NCI-H2227 treated with DMSO at 0.1 percent for 48 hours (cell line): ENCODE measurements around the gene NDRG3.
A peak's percentile ranks its signal among the peaks of the same experiment; 100 is the strongest.
"Not testable (repeated sequence)": the region's sequence is repeated elsewhere in the genome, so short reads cannot be mapped to it uniquely, and the experiment has no call there.

Source experiments
- DNase-seq: peaks from one replicate; lab custom pipeline; 2025; lab: John Stamatoyannopoulos, UW

The NDRG3 gene

GRCh38 chr20:36760647-36761046 is 14.8 kb upstream of the NDRG3 start:
- no peak for DNase-seq

DNA sequence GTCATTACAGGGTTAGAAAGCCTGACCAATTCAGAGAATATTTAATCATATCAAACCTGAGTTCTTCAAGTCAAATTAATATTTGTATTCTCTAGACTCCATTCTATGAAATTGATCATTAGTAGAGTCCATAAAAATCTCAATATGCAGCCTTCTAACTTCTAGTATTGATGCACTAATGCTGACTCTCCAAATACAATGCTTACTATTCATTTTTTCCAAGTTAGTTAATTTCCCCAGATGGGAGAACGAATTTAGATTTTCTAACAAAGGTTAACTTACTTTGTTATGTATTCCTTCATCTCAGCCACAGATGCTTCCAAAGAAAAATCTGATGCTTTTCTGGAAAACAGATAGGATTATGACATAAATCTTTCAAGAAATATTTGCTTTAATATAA is 12.4 kb upstream of the NDRG3 start:
- DNase-seq = no peak

DNA sequence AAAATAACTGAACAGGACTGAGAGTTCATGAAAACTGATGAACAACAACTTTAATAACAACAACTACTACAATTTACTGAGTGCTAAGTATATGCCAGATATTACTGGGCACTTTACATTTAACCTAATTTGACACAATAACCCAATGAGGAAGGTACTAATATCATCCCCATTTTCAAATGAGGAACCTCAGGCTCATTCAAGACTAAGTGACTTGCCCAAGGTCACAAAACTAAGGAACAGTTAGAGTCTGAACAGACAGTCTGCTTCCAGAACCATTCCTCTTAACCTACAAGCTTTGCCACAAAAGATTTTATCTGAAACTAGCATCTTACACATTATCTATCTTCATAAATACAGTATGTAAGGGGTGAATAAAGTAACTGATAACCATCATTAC is 10.6 kb upstream of the NDRG3 start:
- no peak for DNase-seq

- DNase-seq = peak; percentile 47
Observed at GRCh38 chr20:36754656-36755222, 8.8 kb upstream of the NDRG3 start.

DNA sequence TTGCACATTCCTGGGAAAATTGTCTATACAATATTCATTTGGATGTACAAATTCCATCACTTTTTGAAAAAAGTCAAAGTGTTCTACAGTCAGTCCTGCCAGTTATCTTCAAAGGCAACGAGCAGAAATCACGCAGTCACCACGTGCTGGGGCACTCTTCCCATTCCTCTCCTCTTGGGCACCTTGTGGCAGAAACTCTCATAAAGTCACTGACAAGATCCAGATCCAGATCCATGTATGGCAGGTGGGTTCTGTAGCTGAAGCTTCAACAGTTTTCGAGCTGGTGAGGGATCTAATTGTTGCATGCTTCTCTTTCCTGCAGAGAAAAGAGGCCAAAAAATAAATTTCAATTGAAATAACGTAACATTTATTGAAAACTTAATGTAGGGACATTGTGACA is 6.7 kb upstream of the NDRG3 start:
- no peak for DNase-seq

DNA sequence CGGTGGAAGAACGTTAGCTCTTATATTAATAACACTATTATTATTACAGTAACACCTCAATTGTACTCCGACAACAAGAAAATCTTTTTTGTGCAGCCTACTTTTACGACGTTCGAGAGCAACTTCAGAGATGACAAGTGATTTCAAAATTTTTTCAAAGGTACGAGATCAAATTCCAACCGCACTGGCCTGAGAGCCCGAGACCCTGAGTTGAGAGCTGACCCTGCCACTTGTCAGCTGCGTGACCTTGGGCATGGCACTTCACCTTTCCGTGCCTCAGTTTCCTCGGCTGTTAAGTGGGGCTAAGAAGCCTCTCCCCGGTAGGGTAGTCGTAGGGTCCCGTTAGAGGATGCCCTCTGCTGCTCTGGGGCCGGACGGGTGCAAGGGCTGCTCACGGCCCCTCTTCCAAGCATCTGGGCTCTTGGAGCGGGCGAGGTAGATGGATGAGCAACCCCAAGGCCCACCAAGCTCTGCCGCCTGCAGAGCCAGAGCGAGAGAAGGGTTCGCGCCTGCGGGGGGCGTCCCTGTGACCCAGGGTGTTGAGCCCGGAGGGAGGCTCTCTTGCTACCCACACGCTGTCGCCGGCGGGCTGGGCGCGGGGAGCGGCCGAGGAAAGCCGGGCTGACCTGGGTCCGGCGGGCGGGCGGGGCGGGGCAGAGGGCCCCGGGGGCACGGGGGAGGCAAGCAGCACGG is 510 bp downstream of the NDRG3 start:
- DNase-seq = no peak

GRCh38 chr20:36744764-36745191 is 1.1 kb downstream of the NDRG3 start:
- DNase-seq = no peak

- DNase-seq = no peak
Observed at GRCh38 chr20:36744243-36744642, 1.6 kb downstream of the NDRG3 start.

GRCh38 chr20:36742558-36742957 is 3.3 kb downstream of the NDRG3 start:
- DNase-seq = no peak

GRCh38 chr20:36741072-36741471 is 4.8 kb downstream of the NDRG3 start:
- no peak for DNase-seq

GRCh38 chr20:36737183-36737499 is 8.7 kb downstream of the NDRG3 start:
- no peak for DNase-seq

DNA sequence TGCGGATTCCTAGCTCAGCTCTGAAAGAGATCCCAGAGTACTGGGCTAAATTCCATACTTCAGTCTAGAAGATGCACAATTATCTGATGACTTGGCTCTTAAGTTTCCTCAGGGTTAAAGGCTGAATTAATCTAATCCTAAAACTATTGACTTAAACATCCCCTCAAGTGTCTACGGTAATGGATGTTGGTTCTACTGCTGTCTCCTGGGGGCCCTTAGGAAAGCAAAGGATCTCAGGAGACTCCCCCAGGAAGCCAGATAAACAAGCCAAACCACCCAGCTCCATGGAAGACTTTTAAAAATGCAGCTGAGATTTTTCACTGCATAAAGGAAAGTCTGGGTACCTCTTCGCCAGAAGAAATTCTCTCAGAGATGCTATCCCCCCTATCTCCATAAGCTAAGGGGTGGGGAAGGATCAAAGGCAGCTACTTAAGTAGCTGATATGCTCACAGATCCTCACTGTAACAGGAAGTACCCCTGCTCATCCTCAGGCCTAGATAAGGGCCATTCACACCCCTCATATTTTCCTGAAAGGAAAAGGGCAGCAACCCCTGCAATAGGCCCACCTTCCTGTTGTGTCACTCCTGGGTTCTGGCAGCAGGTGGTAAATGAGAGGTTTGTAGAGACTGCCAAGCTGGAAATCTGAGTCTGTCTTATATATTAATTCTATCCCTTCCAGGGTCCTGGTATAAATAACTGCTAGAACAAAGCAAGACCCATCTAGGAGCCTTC is 9.3 kb downstream of the NDRG3 start:
- DNase-seq = peak; percentile 27

DNA sequence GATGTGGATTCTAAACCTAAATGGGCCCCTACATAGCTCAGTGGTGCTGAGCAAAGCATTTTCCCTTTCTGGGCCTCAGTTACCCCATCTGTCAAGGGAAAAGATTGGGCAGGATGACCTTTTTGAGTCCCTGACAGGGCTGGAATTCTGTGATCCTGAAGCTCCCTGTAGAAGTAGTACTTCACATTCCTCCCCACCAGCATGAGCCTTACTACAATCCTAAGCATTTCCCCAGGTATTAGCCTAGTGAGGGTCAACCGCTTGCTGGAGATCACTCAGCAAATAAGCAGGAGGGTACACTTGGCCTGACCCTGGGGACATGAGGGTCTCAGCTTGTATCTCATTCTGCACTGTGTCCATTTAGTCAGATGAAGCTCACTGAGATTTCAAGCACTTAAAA is 13.4 kb downstream of the NDRG3 start:
- no peak for DNase-seq

DNA sequence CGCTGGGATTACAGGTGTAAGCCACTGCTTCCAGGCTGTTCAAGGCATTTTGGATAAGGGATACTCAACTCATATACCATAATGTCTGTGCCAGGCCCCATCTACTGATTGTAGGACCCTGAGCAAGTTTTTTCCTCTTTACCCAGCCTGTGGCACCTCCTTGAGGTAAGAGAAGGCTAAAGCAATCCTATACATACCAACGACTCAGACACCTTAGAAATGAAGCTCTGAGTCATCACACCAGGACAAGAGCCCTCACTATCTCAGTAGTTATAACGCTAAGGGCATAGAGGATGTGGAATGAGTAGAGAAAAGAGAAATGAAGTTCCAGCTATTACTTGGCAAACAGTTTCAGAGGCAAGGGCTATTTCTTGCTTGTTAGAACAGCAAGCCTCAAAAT is 16.9 kb downstream of the NDRG3 start:
- DNase-seq = no peak

DNA sequence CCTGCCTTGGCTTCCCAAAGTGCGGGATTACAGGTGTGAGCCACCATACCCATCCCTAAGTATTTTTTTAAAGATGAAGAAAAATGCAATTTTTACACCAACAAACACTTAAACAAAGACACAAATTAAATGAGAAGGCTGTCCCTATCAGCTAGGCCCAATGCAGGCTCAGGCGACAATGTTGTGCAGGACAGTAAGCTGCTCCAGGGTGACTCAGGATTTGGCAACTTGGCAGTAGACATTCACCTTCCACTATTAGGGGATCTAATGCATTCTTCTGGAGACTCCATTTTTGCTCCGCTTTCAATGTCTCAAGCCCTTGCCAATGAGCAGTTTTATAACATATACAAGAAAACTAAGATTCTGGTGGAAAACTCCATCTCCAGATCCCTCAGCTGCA is 19.7 kb downstream of the NDRG3 start:
- no peak for DNase-seq

- DNase-seq = no peak
Observed at GRCh38 chr20:36720510-36720909, 25.4 kb downstream of the NDRG3 start.

GRCh38 chr20:36717657-36718056 is 28.2 kb downstream of the NDRG3 start:
- no peak for DNase-seq

GRCh38 chr20:36717021-36717420 is 28.9 kb downstream of the NDRG3 start:
- no peak for DNase-seq

DNA sequence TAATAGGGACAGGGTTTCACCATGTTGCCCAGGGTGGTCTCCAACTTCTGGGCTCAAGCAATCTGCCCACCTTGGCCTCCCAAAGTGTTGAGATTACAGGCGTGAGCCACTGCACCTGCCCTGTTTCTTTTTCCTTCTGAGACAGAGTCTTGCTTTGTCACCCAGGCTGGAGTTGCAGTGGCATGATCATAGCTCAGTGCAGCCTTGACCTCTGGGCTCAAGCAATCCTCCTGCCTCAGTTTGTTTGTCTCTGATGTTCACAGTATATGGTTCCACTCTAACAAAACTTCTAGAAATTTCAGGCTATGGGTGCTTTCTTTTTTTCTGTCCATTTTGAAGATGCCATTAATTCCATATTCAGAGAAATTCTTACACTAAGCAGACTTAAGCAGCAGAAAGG is 33.1 kb downstream of the NDRG3 start:
- DNase-seq = no peak

DNA sequence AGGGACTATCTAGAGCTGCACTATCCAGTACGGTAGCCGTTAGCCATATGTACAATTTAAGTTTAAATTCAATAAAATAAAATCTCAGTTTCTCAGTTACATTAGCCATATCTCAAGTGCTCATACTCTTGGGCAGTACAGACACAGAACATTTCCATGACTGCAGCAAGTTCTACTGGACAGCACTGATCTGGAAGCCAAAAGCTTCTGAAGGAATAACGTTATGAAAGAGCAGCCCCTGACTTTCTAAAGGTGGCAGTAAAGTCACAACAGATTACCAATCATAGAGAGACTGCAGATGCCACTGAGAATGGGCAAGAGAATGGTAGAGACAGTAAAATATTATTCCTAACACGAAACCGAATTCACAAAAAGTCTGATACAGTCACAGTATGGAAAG is 36.8 kb downstream of the NDRG3 start:
- no peak for DNase-seq

GRCh38 chr20:36703530-36703929 is 42.4 kb downstream of the NDRG3 start:
- DNase-seq = no peak

DNA sequence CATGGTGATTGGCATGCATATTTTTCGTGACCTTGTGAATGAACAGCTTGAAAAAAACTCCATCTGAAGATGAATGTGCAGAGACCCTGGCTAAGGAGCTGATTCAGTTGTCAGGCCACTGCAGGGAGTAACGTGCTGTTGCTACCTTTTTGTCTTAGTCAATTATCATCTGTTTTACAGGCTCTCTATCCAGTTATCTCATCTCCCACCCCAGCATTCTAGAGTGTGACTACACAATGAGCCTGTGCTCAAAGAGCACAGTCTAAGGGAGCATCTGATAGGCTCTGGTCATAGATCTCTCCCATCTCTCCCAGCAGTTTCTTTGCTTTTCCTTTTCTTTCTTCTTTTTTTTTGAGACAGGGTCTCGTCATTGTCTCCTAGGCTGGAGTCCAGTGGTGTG is 45.5 kb downstream of the NDRG3 start:
- no peak for DNase-seq

DNA sequence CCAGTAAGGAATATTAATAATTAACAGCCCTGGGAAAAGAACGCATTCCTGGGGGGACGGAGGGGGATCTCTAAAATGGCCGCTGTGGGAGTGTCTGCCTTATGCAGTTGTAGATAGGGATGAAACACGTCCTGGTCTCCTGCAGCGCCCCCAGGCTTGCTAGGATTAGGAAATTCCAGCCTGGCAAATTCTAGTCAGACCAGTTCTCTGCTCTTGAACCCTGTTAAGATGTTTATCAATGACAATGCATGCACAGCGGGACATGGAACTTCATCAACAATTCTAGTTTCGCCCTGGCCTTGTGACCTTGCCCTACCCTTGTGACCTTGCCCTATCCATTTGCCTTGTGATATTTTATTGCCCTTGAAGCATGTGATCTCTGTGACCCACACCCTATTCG is 50.4 kb downstream of the NDRG3 start:
- not testable (repeated sequence) for DNase-seq

DNA sequence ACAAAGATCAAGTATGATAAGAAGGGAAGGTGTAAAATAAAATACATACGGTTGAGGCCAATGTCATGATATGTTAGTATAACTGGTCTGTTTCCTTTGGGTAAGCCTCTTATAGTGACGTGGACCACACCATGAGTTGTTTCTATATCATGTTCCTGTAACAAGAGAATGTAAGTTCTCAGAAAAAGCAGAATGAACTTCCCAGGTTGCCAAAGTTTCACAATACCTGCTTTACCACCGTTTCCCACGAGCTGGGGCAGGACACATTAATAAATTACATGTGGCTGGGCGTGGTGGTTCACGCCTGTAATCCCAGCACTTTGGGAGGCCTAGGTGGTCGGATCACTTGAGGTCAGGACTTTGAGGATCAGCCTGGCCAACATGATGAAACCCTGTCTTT is 57.3 kb downstream of the NDRG3 start:
- DNase-seq = no peak
